Mesenchymal stem cell (in vitro differentiated cells and primary cell): Measurements from ENCODE around the gene RANBP17.

Experiments used
- DNase-seq: peaks from one replicate; pipeline ENCODE4 v3.0.0-alpha.2; 2013
- H2AFZ ChIP-seq: one replicate; pipeline ENCODE4 v1.6.1; 2013; ENCODE audit warnings: low read depth, mild to moderate bottlenecking, control low read depth, inconsistent platforms, low read length, moderate library complexity
- H2AK5ac ChIP-seq: 2 replicates; pipeline ENCODE4 v1.6.1; 2013; ENCODE audit warnings: low read length, moderate library complexity, mild to moderate bottlenecking, inconsistent platforms; ENCODE audit not compliant: severe bottlenecking
- H2BK120ac ChIP-seq: one replicate; pipeline ENCODE4 v1.6.1; 2013; ENCODE audit warnings: low read depth, mild to moderate bottlenecking, inconsistent platforms, low read length, moderate library complexity
- H2BK12ac ChIP-seq, 2 experiments: one replicate each; pipeline ENCODE4 v1.6.1; 2013; ENCODE audit warnings: inconsistent platforms in 2 of 2, low read length in 2 of 2, mild to moderate bottlenecking in 2 of 2, moderate library complexity in 2 of 2, control low read depth in 1 of 2
- H2BK15ac ChIP-seq: one replicate; pipeline ENCODE4 v1.6.1; 2013; ENCODE audit warnings: mild to moderate bottlenecking, low read depth, inconsistent platforms; ENCODE audit not compliant: poor library complexity, severe bottlenecking
- H2BK5ac ChIP-seq: 2 replicates; pipeline ENCODE4 v1.6.1; 2013; ENCODE audit warnings: low read depth, mild to moderate bottlenecking, low read length, control low read depth, inconsistent platforms; ENCODE audit not compliant: poor library complexity, severe bottlenecking
- H3K14ac ChIP-seq, 2 experiments: one replicate each; pipeline ENCODE4 v1.6.1; 2013; ENCODE audit warnings: inconsistent platforms in 2 of 2, low read length in 2 of 2, control low read depth in 1 of 2, mild to moderate bottlenecking in 1 of 2, moderate library complexity in 1 of 2
- H3K18ac ChIP-seq, 2 experiments: one replicate each; pipeline ENCODE4 v1.6.1; 2013; ENCODE audit warnings: inconsistent platforms in 2 of 2, low read length in 2 of 2, control low read depth in 1 of 2, low read depth in 1 of 2, mild to moderate bottlenecking in 1 of 2
- H3K23ac ChIP-seq, 2 experiments: one replicate each; pipeline ENCODE4 v1.6.1; 2013; ENCODE audit warnings: inconsistent platforms in 2 of 2, low read length in 2 of 2, mild to moderate bottlenecking in 2 of 2, moderate library complexity in 2 of 2, control low read depth in 1 of 2
- H3K27ac ChIP-seq: 2 replicates; pipeline ENCODE4 v1.5.1; 2013; ENCODE audit warnings: mild to moderate bottlenecking, moderate library complexity, low read length, control low read depth, inconsistent platforms; ENCODE audit not compliant: poor library complexity, severe bottlenecking
- H3K27me3 ChIP-seq, 2 experiments: 2 replicates each; pipeline versions ENCODE4 v1.6.1 to v1.7.0; 2013; ENCODE audit warnings: low read length in 2 of 2, mild to moderate bottlenecking in 2 of 2, moderate library complexity in 2 of 2, control low read depth in 1 of 2, inconsistent platforms in 1 of 2; ENCODE audit not compliant: control insufficient read depth in 1 of 2, insufficient read depth in 1 of 2
- H3K36me3 ChIP-seq, 2 experiments: 2 replicates each; pipeline versions ENCODE4 v1.6.1 to v1.7.0; 2013; ENCODE audit warnings: low read length in 2 of 2, control low read depth in 1 of 2, inconsistent platforms in 1 of 2, low read depth in 1 of 2, mild to moderate bottlenecking in 1 of 2; ENCODE audit not compliant: insufficient read depth in 2 of 2, control insufficient read depth in 1 of 2
- H3K4ac ChIP-seq, 2 experiments: one replicate each; pipeline ENCODE4 v1.6.1; 2013; ENCODE audit warnings: inconsistent platforms in 2 of 2, low read length in 2 of 2, mild to moderate bottlenecking in 2 of 2, moderate library complexity in 2 of 2, control low read depth in 1 of 2, low read depth in 1 of 2
- H3K4me1 ChIP-seq: 2 replicates; pipeline ENCODE4 v1.6.1; 2013; ENCODE audit warnings: low read depth, low read length, control low read depth; ENCODE audit not compliant: control insufficient read depth, insufficient read depth
- H3K4me2 ChIP-seq: 2 replicates; pipeline ENCODE4 v1.6.1; 2013; ENCODE audit warnings: low read length, mild to moderate bottlenecking, inconsistent platforms; ENCODE audit not compliant: poor library complexity, severe bottlenecking
- H3K4me3 ChIP-seq, 2 experiments: 2 replicates each; pipeline versions ENCODE4 v1.5.1 to v1.7.0; 2013; ENCODE audit warnings: low read length in 2 of 2, mild to moderate bottlenecking in 2 of 2, control low read depth in 1 of 2, low read depth in 1 of 2; ENCODE audit not compliant: insufficient read depth in 1 of 2
- H3K79me1 ChIP-seq: replicated peaks from 2 replicates; pipeline ENCODE4 v1.6.1; 2013; ENCODE audit warnings: mild to moderate bottlenecking, control low read depth, low read length, inconsistent platforms; ENCODE audit not compliant: poor library complexity, severe bottlenecking
- H3K9ac ChIP-seq: 2 replicates; pipeline ENCODE4 v1.7.0; 2013; ENCODE audit warnings: mild to moderate bottlenecking, low read length, moderate library complexity
- H3K9me3 ChIP-seq: 2 replicates; pipeline ENCODE4 v1.7.0; 2013; ENCODE audit warnings: mild to moderate bottlenecking, low read length; ENCODE audit not compliant: control insufficient read depth
- H4K8ac ChIP-seq: one replicate; pipeline ENCODE4 v1.6.1; 2013; ENCODE audit warnings: inconsistent platforms, mild to moderate bottlenecking, low read length, moderate library complexity
- H4K91ac ChIP-seq: one replicate; pipeline ENCODE4 v1.6.1; 2013; ENCODE audit warnings: mild to moderate bottlenecking, low read length, inconsistent platforms
- WGBS: methylation state at CpG from one replicate; pipeline ENCODE4 v1.1.7; 2013; ENCODE audit warnings: mixed read lengths; 5-methylcytosine and 5-hydroxymethylcytosine counted together

The RANBP17 gene

DNA sequence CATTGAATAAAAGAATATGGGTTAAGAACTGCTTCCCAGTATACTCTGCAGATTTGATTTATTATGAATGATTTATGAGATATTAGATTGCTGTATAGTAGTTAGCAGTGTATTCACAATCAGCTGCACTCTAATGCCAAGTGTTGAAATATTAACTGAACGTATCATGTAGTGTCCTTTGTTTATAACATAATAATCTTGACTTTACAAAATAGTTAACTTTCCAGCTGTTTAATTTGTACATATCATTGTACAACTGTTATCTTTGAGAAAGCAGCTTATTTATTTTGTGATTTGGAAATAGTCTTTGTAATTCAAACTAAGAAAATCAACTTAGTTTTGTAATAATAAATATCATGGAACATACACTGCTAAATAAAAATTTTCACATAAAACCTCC lies 219.5 kb downstream of the RANBP17 start:
- Histone ChIP-seq H2BK120ac (no peak overlapping the region), H3K18ac (no peak overlapping the region), H3K4ac (no peak overlapping the region), H3K4me1 (no peaks in the 10 kb centered on the region), H3K79me1 (no peaks in the 10 kb centered on the region), H3K36me3 (no peaks in the 10 kb centered on the region), H3K14ac (no peak overlapping the region), H3K23ac (no peak overlapping the region), H2AK5ac (no peak overlapping the region), H2BK5ac (no peak overlapping the region), H4K91ac (no peak overlapping the region), H2BK12ac (no peak overlapping the region), H3K27ac (no peak overlapping the region), H3K4me2 (no peak overlapping the region), H2BK15ac (no peak overlapping the region), H3K4me3 (no peak overlapping the region), H3K9ac (no peak overlapping the region), H2AFZ (no peak overlapping the region), H3K9me3 (peaks cover 16% of the 10 kb centered on the region), H3K27me3 (no peaks in the 10 kb centered on the region), H4K8ac (no peak overlapping the region)
- WGBS: no CpG with 5 or more reads among the region's 1 CpG
- no peak for DNase-seq

DNA sequence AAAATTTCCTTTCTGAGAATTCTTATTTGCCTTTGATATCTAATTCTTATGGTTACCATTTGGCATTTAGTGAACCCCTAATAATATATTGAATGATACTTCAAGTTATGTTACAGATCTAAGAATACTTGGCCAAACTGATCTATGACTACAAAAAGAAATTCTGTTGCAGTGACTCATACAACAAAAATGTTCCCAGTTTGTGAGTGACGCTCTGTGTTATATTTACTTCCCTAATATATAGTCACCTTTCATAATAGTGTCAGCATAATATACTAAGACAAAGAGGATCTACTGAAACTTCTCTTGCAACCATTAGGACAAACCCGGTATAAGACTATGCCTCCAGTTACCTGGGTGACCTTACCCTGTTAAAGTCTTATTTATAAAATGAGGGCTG lies 230.4 kb downstream of the RANBP17 start:
- Histone ChIP-seq H3K9me3 (no peaks in the 10 kb centered on the region), H2BK5ac (no peak overlapping the region), H2BK12ac (no peak overlapping the region), H3K4ac (no peak overlapping the region), H3K4me3 (no peak overlapping the region), H3K27ac (no peak overlapping the region), H3K4me1 (no peaks in the 10 kb centered on the region), H3K27me3 (no peaks in the 10 kb centered on the region), H3K4me2 (no peak overlapping the region), H3K14ac (no peak overlapping the region), H2BK120ac (no peak overlapping the region), H4K8ac (no peak overlapping the region), H4K91ac (no peak overlapping the region), H3K23ac (no peak overlapping the region), H2BK15ac (no peak overlapping the region), H3K79me1 (no peaks in the 10 kb centered on the region), H3K9ac (no peak overlapping the region), H3K18ac (no peak overlapping the region), H2AK5ac (no peak overlapping the region), H2AFZ (no peak overlapping the region), H3K36me3 (no peaks in the 10 kb centered on the region)
- WGBS: 60% methylated on average over 1 of the region's 2 CpGs
- DNase-seq: peak; percentile 54

GRCh38 chr5:171093598-171093997 lies 231.8 kb downstream of the RANBP17 start:
- no peak overlapping the region for H2BK12ac ChIP-seq
- H2BK120ac ChIP-seq: no peak overlapping the region
- H2BK5ac ChIP-seq: no peak overlapping the region
- H3K9me3 ChIP-seq: no peaks in the 10 kb centered on the region
- H3K4ac ChIP-seq: no peak overlapping the region
- no peak overlapping the region for H2BK15ac ChIP-seq
- no peak overlapping the region for H3K4me2 ChIP-seq
- no peak overlapping the region for H4K91ac ChIP-seq
- H2AFZ ChIP-seq: no peak overlapping the region
- H3K27me3 ChIP-seq: no peaks in the 10 kb centered on the region
- H2AK5ac ChIP-seq: no peak overlapping the region
- H3K36me3 ChIP-seq: no peaks in the 10 kb centered on the region
- no peak overlapping the region for H3K4me3 ChIP-seq
- DNase-seq: no peak
- no peak overlapping the region for H3K9ac ChIP-seq
- no peaks in the 10 kb centered on the region for H3K79me1 ChIP-seq
- no peak overlapping the region for H3K27ac ChIP-seq
- no peak overlapping the region for H4K8ac ChIP-seq
- H3K23ac ChIP-seq: no peak overlapping the region
- H3K18ac ChIP-seq: no peak overlapping the region
- H3K14ac ChIP-seq: no peak overlapping the region
- no peaks in the 10 kb centered on the region for H3K4me1 ChIP-seq

- no peak overlapping the region for H2BK12ac ChIP-seq
- H3K36me3 ChIP-seq: no peaks in the 10 kb centered on the region
- no peaks in the 10 kb centered on the region for H3K79me1 ChIP-seq
- 100% methylated on average over 2 of the region's 3 CpGs for WGBS
- no peaks in the 10 kb centered on the region for H3K9me3 ChIP-seq
- no peak overlapping the region for H2BK120ac ChIP-seq
- H4K91ac ChIP-seq: no peak overlapping the region
- H3K27ac ChIP-seq: no peak overlapping the region
- H4K8ac ChIP-seq: no peak overlapping the region
- no peak overlapping the region for H3K14ac ChIP-seq
- H3K27me3 ChIP-seq: no peaks in the 10 kb centered on the region
- H3K4me2 ChIP-seq: no peak overlapping the region
- no peaks in the 10 kb centered on the region for H3K4me1 ChIP-seq
- no peak overlapping the region for H3K4me3 ChIP-seq
- no peak overlapping the region for H3K4ac ChIP-seq
- no peak overlapping the region for H3K23ac ChIP-seq
- no peak overlapping the region for H3K9ac ChIP-seq
- DNase-seq: no peak
- no peak overlapping the region for H2BK5ac ChIP-seq
- H3K18ac ChIP-seq: no peak overlapping the region
- H2BK15ac ChIP-seq: no peak overlapping the region
- H2AK5ac ChIP-seq: no peak overlapping the region
- no peak overlapping the region for H2AFZ ChIP-seq
Measured at GRCh38 chr5:171094356-171094755, 232.5 kb downstream of the RANBP17 start.
